ENCODE data around the gene RBM48.
"Not testable (repeated sequence)": the region's sequence is repeated elsewhere in the genome, so short reads cannot be mapped to it uniquely, and the experiment has no call there.

RBM48 gene

DNA sequence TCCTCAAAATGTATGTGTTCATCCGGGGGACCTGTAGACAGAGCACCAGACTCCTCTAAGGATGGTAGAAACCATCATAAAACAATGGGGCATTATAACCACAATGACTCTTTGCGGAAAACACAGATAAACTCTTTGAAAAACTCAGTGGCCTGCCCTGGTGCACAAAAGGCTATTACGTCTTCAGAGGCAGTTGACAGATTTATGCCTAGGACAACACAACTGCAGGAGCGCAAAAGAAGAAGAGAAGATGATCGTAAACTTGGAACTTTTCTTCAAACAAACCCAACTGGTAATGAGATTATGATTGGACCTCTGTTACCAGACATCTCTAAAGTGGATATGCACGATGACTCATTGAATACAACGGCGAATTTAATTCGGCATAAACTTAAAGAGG is 6.0 kb downstream of the RBM48 start:
- peaks cover 2% of the 10 kb centered on the region in 2 donors for H3K4me1 ChIP-seq (ENCODE audit: control insufficient read depth in 1 of 2, insufficient read depth in 2 of 2, low read length in 2 of 2)
- H3K27ac ChIP-seq (ENCODE audit: low read depth, low read length): no peak overlapping the region
- no peaks in the 10 kb centered on the region for H3K9me3 ChIP-seq (ENCODE audit: control insufficient read depth in 1 of 2, low read length in 2 of 2)
- no peak overlapping the region for H3K9ac ChIP-seq (ENCODE audit: low read depth in 1 of 2, low read length in 2 of 2)
- H3K36me3 ChIP-seq (ENCODE audit: control insufficient read depth in 1 of 2, insufficient read depth in 2 of 2, low read length in 2 of 2): peaks cover 47 to 71% of the 10 kb centered on the region in 2 donors
- no peak overlapping the region for H3K4me3 ChIP-seq (ENCODE audit: low read depth in 1 of 2, low read length in 2 of 2)
- H3K27me3 ChIP-seq (ENCODE audit: control insufficient read depth in 1 of 2, insufficient read depth in 2 of 2, low read length in 2 of 2): no peaks in the 10 kb centered on the region

DNA sequence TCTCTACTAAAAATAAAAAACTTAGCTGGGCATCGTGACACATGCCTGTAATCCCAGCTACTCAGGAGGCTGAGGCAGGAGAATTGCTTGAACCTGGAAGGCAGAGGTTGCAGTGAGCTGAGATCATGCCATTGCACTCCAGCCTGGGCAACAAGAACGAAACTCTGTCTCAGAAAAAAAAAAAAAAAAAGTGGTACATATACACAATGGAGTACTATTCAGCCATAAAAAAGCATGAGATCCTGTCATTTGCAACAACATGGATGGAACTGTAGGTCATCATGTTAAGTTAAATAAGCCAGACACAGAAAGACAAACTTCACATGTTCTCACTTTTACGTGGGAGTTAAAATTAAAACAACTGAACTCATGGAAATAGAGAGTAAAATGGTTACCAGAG is 14.9 kb downstream of the RBM48 start:
- H3K4me3 ChIP-seq (ENCODE audit: low read depth in 1 of 2, low read length in 2 of 2); H3K36me3 ChIP-seq (ENCODE audit: control insufficient read depth in 1 of 2, insufficient read depth in 2 of 2, low read length in 2 of 2); H3K9me3 ChIP-seq (ENCODE audit: control insufficient read depth in 1 of 2, low read length in 2 of 2); H3K27ac ChIP-seq (ENCODE audit: low read depth, low read length); H3K9ac ChIP-seq (ENCODE audit: low read depth in 1 of 2, low read length in 2 of 2); H3K4me1 ChIP-seq (ENCODE audit: control insufficient read depth in 1 of 2, insufficient read depth in 2 of 2, low read length in 2 of 2); H3K27me3 ChIP-seq (ENCODE audit: control insufficient read depth in 1 of 2, insufficient read depth in 2 of 2, low read length in 2 of 2): not testable (repeated sequence)

DNA sequence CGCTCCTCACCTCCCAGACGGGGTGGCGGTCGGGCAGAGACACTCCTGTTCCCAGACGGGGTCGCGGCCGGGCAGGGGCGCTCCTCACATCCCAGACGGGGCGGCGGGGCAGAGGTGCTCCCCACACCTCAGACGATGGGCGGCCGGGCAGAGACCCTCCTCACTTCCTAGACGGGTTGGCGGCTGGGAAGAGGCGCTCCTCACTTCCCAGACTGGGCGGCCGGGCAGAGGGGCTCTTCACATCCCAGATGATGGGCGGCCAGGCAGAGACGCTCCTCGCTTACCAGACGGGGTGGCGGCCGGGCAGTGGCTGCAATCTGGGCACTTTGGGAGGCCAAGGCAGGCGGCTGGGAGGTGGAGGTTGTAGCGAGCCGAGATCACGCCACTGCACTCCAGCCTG is 16.5 kb downstream of the RBM48 start:
- H3K27me3 ChIP-seq (ENCODE audit: control insufficient read depth in 1 of 2, insufficient read depth in 2 of 2, low read length in 2 of 2); H3K27ac ChIP-seq (ENCODE audit: low read depth, low read length); H3K9me3 ChIP-seq (ENCODE audit: control insufficient read depth in 1 of 2, low read length in 2 of 2); H3K36me3 ChIP-seq (ENCODE audit: control insufficient read depth in 1 of 2, insufficient read depth in 2 of 2, low read length in 2 of 2); H3K4me1 ChIP-seq (ENCODE audit: control insufficient read depth in 1 of 2, insufficient read depth in 2 of 2, low read length in 2 of 2); H3K4me3 ChIP-seq (ENCODE audit: low read depth in 1 of 2, low read length in 2 of 2); H3K9ac ChIP-seq (ENCODE audit: low read depth in 1 of 2, low read length in 2 of 2): not testable (repeated sequence)

DNA sequence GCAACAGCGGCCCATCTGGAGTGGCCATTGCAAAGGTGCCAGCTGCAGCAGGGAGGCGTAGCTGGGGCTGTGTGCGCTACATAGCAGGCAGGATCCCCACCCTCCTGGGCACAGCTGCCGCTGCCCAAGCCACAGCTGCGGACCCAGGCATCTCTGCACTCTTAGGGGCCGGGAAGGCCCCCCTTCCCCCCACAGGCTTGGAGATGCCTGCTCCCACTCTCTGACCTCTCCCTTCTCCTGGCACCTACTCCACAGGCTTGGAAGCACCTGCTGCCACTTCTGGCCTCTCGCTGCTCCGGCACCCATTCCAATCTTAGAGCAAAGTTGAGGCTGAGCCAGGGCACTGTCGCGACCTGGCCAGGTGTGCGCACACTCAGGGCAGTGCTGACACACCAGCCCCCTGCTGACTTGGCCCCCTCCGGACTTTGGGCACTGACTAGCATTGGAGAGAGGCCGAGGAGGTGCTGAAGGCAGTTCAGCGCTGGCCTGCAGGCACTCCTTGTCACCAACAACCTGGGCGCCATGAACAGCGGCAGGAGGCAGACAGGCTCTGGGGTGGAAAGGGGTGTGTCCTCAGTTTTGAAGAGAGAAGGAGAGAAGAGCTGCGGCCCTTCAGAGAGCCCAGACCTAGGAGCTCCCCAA is 18.4 kb downstream of the RBM48 start:
- Histone ChIP-seq H3K36me3 (ENCODE audit: control insufficient read depth in 1 of 2, insufficient read depth in 2 of 2, low read length in 2 of 2) (no peaks in the 10 kb centered on the region), H3K4me1 (ENCODE audit: control insufficient read depth in 1 of 2, insufficient read depth in 2 of 2, low read length in 2 of 2) (no peaks in the 10 kb centered on the region), H3K9ac (ENCODE audit: low read depth in 1 of 2, low read length in 2 of 2) (no peak overlapping the region)

DNA sequence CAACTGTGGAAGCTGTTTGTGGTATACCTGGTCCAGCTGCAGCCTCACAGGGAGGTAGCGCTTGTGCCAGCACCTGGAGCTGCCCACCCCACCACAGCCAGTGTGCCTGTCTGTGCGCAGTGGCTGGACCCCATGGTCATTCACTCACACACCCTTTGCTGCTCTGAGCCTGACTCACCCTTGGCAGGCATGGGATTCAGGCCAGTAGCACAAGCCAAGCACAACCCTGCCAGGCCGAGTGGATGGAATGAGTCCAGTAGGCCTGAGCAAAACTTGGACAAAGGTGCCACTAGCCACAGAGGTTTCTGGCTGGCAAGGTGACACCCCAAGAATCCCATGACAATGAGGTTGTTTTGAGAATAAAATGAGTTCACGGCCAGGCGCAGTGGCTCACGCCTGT is 19.0 kb downstream of the RBM48 start:
- no peaks in the 10 kb centered on the region for H3K9me3 ChIP-seq (ENCODE audit: control insufficient read depth in 1 of 2, low read length in 2 of 2)
- no peaks in the 10 kb centered on the region for H3K4me1 ChIP-seq (ENCODE audit: control insufficient read depth in 1 of 2, insufficient read depth in 2 of 2, low read length in 2 of 2)
- H3K27me3 ChIP-seq (ENCODE audit: control insufficient read depth in 1 of 2, insufficient read depth in 2 of 2, low read length in 2 of 2): no peaks in the 10 kb centered on the region
- H3K9ac ChIP-seq (ENCODE audit: low read depth in 1 of 2, low read length in 2 of 2): no peak overlapping the region
- H3K36me3 ChIP-seq (ENCODE audit: control insufficient read depth in 1 of 2, insufficient read depth in 2 of 2, low read length in 2 of 2): no peaks in the 10 kb centered on the region
- no peak overlapping the region for H3K4me3 ChIP-seq (ENCODE audit: low read depth in 1 of 2, low read length in 2 of 2)
- H3K27ac ChIP-seq (ENCODE audit: low read depth, low read length): no peak overlapping the region

More for the DNA sequence above, 18.4 kb downstream of the RBM48 start:
- Histone ChIP-seq H3K9me3 (ENCODE audit: control insufficient read depth in 1 of 2, low read length in 2 of 2) (no peaks in the 10 kb centered on the region), H3K4me3 (ENCODE audit: low read depth in 1 of 2, low read length in 2 of 2) (no peak overlapping the region), H3K27me3 (ENCODE audit: control insufficient read depth in 1 of 2, insufficient read depth in 2 of 2, low read length in 2 of 2) (no peaks in the 10 kb centered on the region), H3K27ac (ENCODE audit: low read depth, low read length) (no peak overlapping the region)

DNA sequence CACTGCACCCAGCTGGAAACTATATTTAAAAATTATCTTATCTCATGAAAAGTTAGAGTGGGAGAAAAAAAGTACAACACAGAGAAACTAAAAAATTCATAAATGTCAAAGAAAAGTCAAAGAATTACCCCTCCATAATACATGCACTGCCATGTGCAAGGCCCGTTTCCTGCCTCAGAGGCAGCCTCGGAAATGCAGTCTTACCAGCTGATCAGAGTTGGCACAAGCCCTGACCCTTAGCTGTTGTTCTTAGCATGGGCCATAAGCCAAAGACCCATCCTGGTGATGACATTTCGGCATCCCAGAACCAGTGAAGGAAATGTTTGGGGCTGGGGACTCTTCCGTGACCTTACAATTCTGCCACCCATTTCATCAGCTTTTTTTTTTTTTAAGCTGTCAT is 21.6 kb downstream of the RBM48 start:
- Histone ChIP-seq H3K27ac (ENCODE audit: low read depth, low read length) (no peak overlapping the region), H3K27me3 (ENCODE audit: control insufficient read depth in 1 of 2, insufficient read depth in 2 of 2, low read length in 2 of 2) (no peaks in the 10 kb centered on the region), H3K4me3 (ENCODE audit: low read depth in 1 of 2, low read length in 2 of 2) (no peak overlapping the region), H3K9me3 (ENCODE audit: control insufficient read depth in 1 of 2, low read length in 2 of 2) (no peaks in the 10 kb centered on the region), H3K9ac (ENCODE audit: low read depth in 1 of 2, low read length in 2 of 2) (no peak overlapping the region), H3K4me1 (ENCODE audit: control insufficient read depth in 1 of 2, insufficient read depth in 2 of 2, low read length in 2 of 2) (no peaks in the 10 kb centered on the region), H3K36me3 (ENCODE audit: control insufficient read depth in 1 of 2, insufficient read depth in 2 of 2, low read length in 2 of 2) (no peaks in the 10 kb centered on the region)

DNA sequence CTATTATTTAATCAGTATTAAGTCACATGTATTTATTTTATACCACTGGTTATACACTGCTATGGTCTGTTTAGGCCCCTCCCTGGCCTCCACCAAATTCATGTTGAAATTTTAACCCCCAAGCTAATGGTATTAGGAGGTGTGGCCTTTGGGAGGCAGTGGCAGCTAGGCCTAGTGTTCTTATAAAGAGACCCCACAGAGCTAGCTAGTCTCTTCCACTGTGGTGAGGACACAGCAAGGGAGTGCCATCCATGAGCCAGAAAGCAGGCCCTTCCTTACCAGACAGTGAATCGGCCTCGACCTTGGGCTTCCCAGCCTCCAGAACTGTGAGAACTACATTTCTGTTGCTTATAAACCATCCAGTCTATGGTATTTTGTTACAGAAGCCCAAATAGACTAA is 28.7 kb downstream of the RBM48 start:
- Histone ChIP-seq H3K9me3 (ENCODE audit: control insufficient read depth in 1 of 2, low read length in 2 of 2) (no peaks in the 10 kb centered on the region), H3K4me3 (ENCODE audit: low read depth in 1 of 2, low read length in 2 of 2) (no peak overlapping the region), H3K9ac (ENCODE audit: low read depth in 1 of 2, low read length in 2 of 2) (no peak overlapping the region), H3K36me3 (ENCODE audit: control insufficient read depth in 1 of 2, insufficient read depth in 2 of 2, low read length in 2 of 2) (peaks cover 0 to 10% of the 10 kb centered on the region in 2 donors), H3K27me3 (ENCODE audit: control insufficient read depth in 1 of 2, insufficient read depth in 2 of 2, low read length in 2 of 2) (no peaks in the 10 kb centered on the region), H3K4me1 (ENCODE audit: control insufficient read depth in 1 of 2, insufficient read depth in 2 of 2, low read length in 2 of 2) (no peaks in the 10 kb centered on the region), H3K27ac (ENCODE audit: low read depth, low read length) (no peak overlapping the region)

DNA sequence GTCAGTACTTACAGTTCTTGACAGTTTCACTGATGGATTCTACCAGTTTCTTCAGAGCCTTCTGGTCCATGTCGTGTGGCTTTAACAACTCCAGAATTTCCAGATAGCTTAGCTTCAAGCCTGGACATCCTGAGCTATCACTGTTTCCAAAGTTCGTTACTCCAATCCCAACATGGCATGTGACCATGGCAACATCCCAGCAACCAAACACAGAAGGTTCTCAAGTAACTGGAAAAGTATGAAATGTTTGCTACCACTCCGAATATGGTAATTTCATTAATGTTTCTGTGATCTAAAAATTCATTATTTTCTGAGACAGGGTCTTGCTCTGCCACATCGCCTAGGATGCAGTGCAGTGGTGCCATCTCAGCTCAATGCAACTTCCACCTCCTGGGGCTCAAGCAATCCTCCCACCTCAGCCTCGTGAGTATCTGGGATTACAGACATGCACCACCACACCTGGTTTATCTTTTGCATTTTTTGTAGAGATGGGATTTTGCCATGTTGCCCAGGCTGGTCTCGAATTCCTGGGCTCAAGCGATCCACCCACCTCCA is 29.3 kb downstream of the RBM48 start:
- Histone ChIP-seq H3K4me3 (ENCODE audit: low read depth in 1 of 2, low read length in 2 of 2) (no peak overlapping the region), H3K9me3 (ENCODE audit: control insufficient read depth in 1 of 2, low read length in 2 of 2) (no peaks in the 10 kb centered on the region), H3K4me1 (ENCODE audit: control insufficient read depth in 1 of 2, insufficient read depth in 2 of 2, low read length in 2 of 2) (no peaks in the 10 kb centered on the region), H3K27ac (ENCODE audit: low read depth, low read length) (no peak overlapping the region), H3K36me3 (ENCODE audit: control insufficient read depth in 1 of 2, insufficient read depth in 2 of 2, low read length in 2 of 2) (peaks cover 0 to 11% of the 10 kb centered on the region in 2 donors), H3K27me3 (ENCODE audit: control insufficient read depth in 1 of 2, insufficient read depth in 2 of 2, low read length in 2 of 2) (no peaks in the 10 kb centered on the region), H3K9ac (ENCODE audit: low read depth in 1 of 2, low read length in 2 of 2) (no peak overlapping the region)

DNA sequence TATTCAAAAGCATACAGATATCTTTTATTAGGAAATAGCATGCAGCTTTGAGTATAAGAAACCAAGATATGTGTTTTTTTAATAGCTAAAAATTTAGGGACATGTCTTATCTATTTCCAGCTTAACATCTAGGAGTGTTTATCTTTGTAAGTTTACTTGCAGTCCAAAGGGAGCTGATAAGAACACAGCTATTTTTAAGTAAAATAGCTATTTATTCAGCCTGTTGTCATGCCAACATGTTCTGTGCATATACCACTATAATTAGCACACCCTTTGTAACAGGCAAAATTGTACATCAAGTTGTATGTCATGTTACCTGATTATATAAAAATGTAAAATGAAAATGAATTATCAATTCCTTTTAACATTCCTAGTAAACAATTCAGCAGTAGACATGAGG is 32.0 kb downstream of the RBM48 start:
- Histone ChIP-seq H3K27me3 (ENCODE audit: control insufficient read depth in 1 of 2, insufficient read depth in 2 of 2, low read length in 2 of 2) (no peaks in the 10 kb centered on the region), H3K4me3 (ENCODE audit: low read depth in 1 of 2, low read length in 2 of 2) (no peak overlapping the region), H3K9ac (ENCODE audit: low read depth in 1 of 2, low read length in 2 of 2) (no peak overlapping the region), H3K9me3 (ENCODE audit: control insufficient read depth in 1 of 2, low read length in 2 of 2) (no peaks in the 10 kb centered on the region), H3K4me1 (ENCODE audit: control insufficient read depth in 1 of 2, insufficient read depth in 2 of 2, low read length in 2 of 2) (no peaks in the 10 kb centered on the region), H3K36me3 (ENCODE audit: control insufficient read depth in 1 of 2, insufficient read depth in 2 of 2, low read length in 2 of 2) (peaks cover 7 to 32% of the 10 kb centered on the region in 2 donors), H3K27ac (ENCODE audit: low read depth, low read length) (no peak overlapping the region)

DNA sequence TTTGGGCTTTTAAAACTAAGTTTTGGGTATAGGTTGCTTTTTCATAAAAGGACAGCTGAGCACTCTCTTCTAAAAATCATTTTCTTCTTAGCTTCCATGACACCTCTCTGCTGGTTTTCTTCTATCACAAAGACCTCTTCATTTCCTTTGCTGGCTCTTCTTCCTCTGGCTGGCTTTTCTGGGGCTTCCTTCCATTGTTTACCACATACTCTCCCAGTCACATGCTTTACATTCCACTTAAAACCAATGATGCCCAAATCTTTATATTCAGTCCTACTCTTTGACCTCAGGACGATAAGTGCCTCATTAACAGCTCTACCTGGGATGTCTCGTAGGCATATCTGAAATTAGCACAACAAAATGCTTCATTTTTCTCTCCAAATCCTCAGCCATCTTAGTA is 34.8 kb downstream of the RBM48 start:
- peaks cover 13 to 47% of the 10 kb centered on the region in 2 donors for H3K36me3 ChIP-seq (ENCODE audit: control insufficient read depth in 1 of 2, insufficient read depth in 2 of 2, low read length in 2 of 2)
- no peaks in the 10 kb centered on the region for H3K4me1 ChIP-seq (ENCODE audit: control insufficient read depth in 1 of 2, insufficient read depth in 2 of 2, low read length in 2 of 2)
- H3K4me3 ChIP-seq (ENCODE audit: low read depth in 1 of 2, low read length in 2 of 2): no peak overlapping the region
- no peak overlapping the region for H3K27ac ChIP-seq (ENCODE audit: low read depth, low read length)
- no peak overlapping the region for H3K9ac ChIP-seq (ENCODE audit: low read depth in 1 of 2, low read length in 2 of 2)
- H3K9me3 ChIP-seq (ENCODE audit: control insufficient read depth in 1 of 2, low read length in 2 of 2): no peaks in the 10 kb centered on the region
- no peaks in the 10 kb centered on the region for H3K27me3 ChIP-seq (ENCODE audit: control insufficient read depth in 1 of 2, insufficient read depth in 2 of 2, low read length in 2 of 2)

All from duodenal mucosa (tissue), 2 donors.